ENCODE measurements around the gene CACNA2D3. TPM values are rescaled to one million over a fixed set of nuclear protein-coding genes. Genes with fewer than 3 reads are reported as not detected.

The CACNA2D3 gene
- polyA plus RNA-seq, 3 donors = 8.3 to 21.5 (median 10.4) TPM

- intact Hi-C loops (cut with micrococcal nuclease) = no loop called here
- TF ChIP-seq, protein P1, sequence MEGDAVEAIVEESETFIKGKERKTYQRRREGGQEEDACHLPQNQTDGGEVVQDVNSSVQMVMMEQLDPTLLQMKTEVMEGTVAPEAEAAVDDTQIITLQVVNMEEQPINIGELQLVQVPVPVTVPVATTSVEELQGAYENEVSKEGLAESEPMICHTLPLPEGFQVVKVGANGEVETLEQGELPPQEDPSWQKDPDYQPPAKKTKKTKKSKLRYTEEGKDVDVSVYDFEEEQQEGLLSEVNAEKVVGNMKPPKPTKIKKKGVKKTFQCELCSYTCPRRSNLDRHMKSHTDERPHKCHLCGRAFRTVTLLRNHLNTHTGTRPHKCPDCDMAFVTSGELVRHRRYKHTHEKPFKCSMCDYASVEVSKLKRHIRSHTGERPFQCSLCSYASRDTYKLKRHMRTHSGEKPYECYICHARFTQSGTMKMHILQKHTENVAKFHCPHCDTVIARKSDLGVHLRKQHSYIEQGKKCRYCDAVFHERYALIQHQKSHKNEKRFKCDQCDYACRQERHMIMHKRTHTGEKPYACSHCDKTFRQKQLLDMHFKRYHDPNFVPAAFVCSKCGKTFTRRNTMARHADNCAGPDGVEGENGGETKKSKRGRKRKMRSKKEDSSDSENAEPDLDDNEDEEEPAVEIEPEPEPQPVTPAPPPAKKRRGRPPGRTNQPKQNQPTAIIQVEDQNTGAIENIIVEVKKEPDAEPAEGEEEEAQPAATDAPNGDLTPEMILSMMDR (IDR thresholded peaks at IDR 0.05) = no peak
- no peak for DNase-seq
- no peaks in the 10 kb centered on the region for H3K79me2 ChIP-seq (ENCODE audit: insufficient read depth, low read length)
- H3K27me3 ChIP-seq (ENCODE audit: control insufficient read depth in 2 of 2, insufficient read depth in 2 of 2, low read length in 2 of 2) = no peaks in the 10 kb centered on the region
- H3K27me3 Mint-ChIP-seq (ENCODE audit: low read depth in 3 of 3) = peaks cover 2 to 4% (median 2%) of the 10 kb centered on the region in 3 donors
- no peaks in the 10 kb centered on the region for H3K36me3 ChIP-seq (replicated peaks in 1 of 2; ENCODE audit: control insufficient read depth in 1 of 2, insufficient read depth in 2 of 2, low read length in 2 of 2)
- H3K9ac ChIP-seq (ENCODE audit: insufficient read depth, low read length, poor library complexity, severe bottlenecking) = no peak overlapping the region
- H3K9me3 ChIP-seq (replicated peaks in 1 of 2; ENCODE audit: control insufficient read depth in 1 of 2, insufficient read depth in 1 of 2, low read length in 2 of 2) = no peaks in the 10 kb centered on the region
- no peaks in the 10 kb centered on the region for H4K20me1 ChIP-seq (ENCODE audit: insufficient read depth, low read length)
- H3K27ac Mint-ChIP-seq = no peak overlapping the region
- no peak overlapping the region for H3K4me2 ChIP-seq (replicated peaks; ENCODE audit: extremely low read depth, low read length, poor library complexity, severe bottlenecking)
- no peaks in the 10 kb centered on the region for H3K4me1 Mint-ChIP-seq
- no peaks in the 10 kb centered on the region for H3K9me3 Mint-ChIP-seq
- no peak overlapping the region for H3K27ac ChIP-seq (ENCODE audit: low read depth in 1 of 2, low read length in 2 of 2)
- H3K36me3 Mint-ChIP-seq = no peaks in the 10 kb centered on the region
- 88% methylated on average over 2 of the region's 4 CpGs for WGBS (ENCODE audit: insufficient coverage)
- no peaks in the 10 kb centered on the region for H3K4me1 ChIP-seq (ENCODE audit: control insufficient read depth in 1 of 2, insufficient read depth in 2 of 2, low read length in 2 of 2)
- no peak overlapping the region for H3K4me3 Mint-ChIP-seq
- no peak overlapping the region for H2AFZ ChIP-seq (ENCODE audit: insufficient read depth, low read depth, low read length, poor library complexity, severe bottlenecking)
- H3K4me3 ChIP-seq (replicated peaks in 1 of 3; ENCODE audit: low read depth in 2 of 3, low read length in 3 of 3) = no peak overlapping the region
Measured at GRCh38 chr3:54847361-54847760, 725.0 kb downstream of the CACNA2D3 start.

DNA sequence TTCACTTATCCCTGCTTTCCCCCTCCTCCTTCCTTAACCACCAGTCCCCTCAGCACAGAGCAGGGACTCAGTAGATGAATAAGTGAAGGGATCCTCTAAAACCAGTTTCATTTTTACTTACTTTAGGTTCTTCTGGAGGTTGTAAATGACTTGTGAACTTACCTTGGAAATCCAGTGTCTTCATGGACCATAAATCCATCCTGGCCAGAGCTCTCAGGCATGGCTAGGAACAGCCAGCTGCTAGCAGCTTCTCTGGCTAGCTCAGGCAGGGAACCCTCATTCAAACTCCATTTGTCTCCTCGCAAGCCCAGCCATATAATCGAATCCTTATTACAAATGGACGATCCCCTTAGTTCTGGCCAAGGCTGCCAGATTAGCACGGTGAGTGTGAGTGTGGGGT is 727.0 kb downstream of the CACNA2D3 start:
- WGBS (ENCODE audit: insufficient coverage) = no CpG with 5 or more reads among the region's 4 CpGs

More for the DNA sequence above, 727.0 kb downstream of the CACNA2D3 start:
- intact Hi-C loops (cut with micrococcal nuclease) = no loop called here
- no peak for DNase-seq
- H3K27me3 Mint-ChIP-seq (ENCODE audit: low read depth in 3 of 3) = peaks cover 0 to 3% (median 0%) of the 10 kb centered on the region in 3 donors
- Histone ChIP-seq H3K9me3 (replicated peaks in 1 of 2; ENCODE audit: control insufficient read depth in 1 of 2, insufficient read depth in 1 of 2, low read length in 2 of 2) (no peaks in the 10 kb centered on the region), H3K4me2 (replicated peaks; ENCODE audit: extremely low read depth, low read length, poor library complexity, severe bottlenecking) (no peak overlapping the region), H3K36me3 (replicated peaks in 1 of 2; ENCODE audit: control insufficient read depth in 1 of 2, insufficient read depth in 2 of 2, low read length in 2 of 2) (no peaks in the 10 kb centered on the region), H3K9ac (ENCODE audit: insufficient read depth, low read length, poor library complexity, severe bottlenecking) (no peak overlapping the region), H4K20me1 (ENCODE audit: insufficient read depth, low read length) (no peaks in the 10 kb centered on the region), H2AFZ (ENCODE audit: insufficient read depth, low read depth, low read length, poor library complexity, severe bottlenecking) (no peak overlapping the region), H3K79me2 (ENCODE audit: insufficient read depth, low read length) (no peaks in the 10 kb centered on the region), H3K27ac (ENCODE audit: low read depth in 1 of 2, low read length in 2 of 2) (no peak overlapping the region), H3K27me3 (ENCODE audit: control insufficient read depth in 2 of 2, insufficient read depth in 2 of 2, low read length in 2 of 2) (no peaks in the 10 kb centered on the region), H3K4me1 (ENCODE audit: control insufficient read depth in 1 of 2, insufficient read depth in 2 of 2, low read length in 2 of 2) (no peaks in the 10 kb centered on the region), H3K4me3 (replicated peaks in 1 of 3; ENCODE audit: low read depth in 2 of 3, low read length in 3 of 3) (no peak overlapping the region)
- no peak overlapping the region for H3K27ac Mint-ChIP-seq
- H3K9me3 Mint-ChIP-seq = no peaks in the 10 kb centered on the region
- H3K4me3 Mint-ChIP-seq = no peak overlapping the region
- TF ChIP-seq, protein P1 (IDR thresholded peaks at IDR 0.05) = no peak
- no peaks in the 10 kb centered on the region for H3K36me3 Mint-ChIP-seq
- H3K4me1 Mint-ChIP-seq = no peaks in the 10 kb centered on the region

Measured in CD14-positive monocyte (primary cell).